Upper lobe of right lung (tissue), 1 donor: ENCODE results near the gene CDPF1. TPM values are rescaled to one million over a fixed set of nuclear protein-coding genes. Genes with fewer than 3 reads are reported as not detected.

ENCODE experiments used
- ATAC-seq: fragments of 200-7000 bp; cut with Tn5 transposase; one replicate; pipeline ENCODE4 v1.9.1; 2020; ENCODE audit warnings: mild to moderate bottlenecking, moderate library complexity
- DNase-seq: peaks from one replicate; pipeline ENCODE4 v3.0.0-alpha.2; 2020
- H3K27ac ChIP-seq: fragments of 200-600 bp; one replicate; pipeline ENCODE4 v1.8.0; 2022
- H3K27me3 ChIP-seq: fragments of 200-600 bp; one replicate; pipeline ENCODE4 v1.8.0; 2022; ENCODE audit warnings: mild to moderate bottlenecking
- H3K36me3 ChIP-seq: fragments of 200-600 bp; one replicate; pipeline ENCODE4 v1.8.0; 2022
- H3K4me1 ChIP-seq: fragments of 200-600 bp; one replicate; pipeline ENCODE4 v1.8.0; 2022
- H3K4me3 ChIP-seq: fragments of 200-600 bp; one replicate; pipeline ENCODE4 v1.8.0; 2022; ENCODE audit warnings: mild to moderate bottlenecking
- H3K9me3 ChIP-seq: fragments of 200-600 bp; one replicate; pipeline ENCODE4 v1.8.0; 2022
- CTCF ChIP-seq: fragments of 200-600 bp; IDR thresholded peaks from one replicate; pipeline ENCODE4 v1.8.0; 2022; ENCODE audit warnings: antibody characterized with exemption
- intact Hi-C: fragments of 100-400 bp; cut with DNase I; formaldehyde crosslinking; loops from one replicate; pipeline ENCODE4 v1.11.0; 2022
- total RNA-seq: library from RNA; stranded (reverse); fragmentation: NEBNext Ultra II Directional; extraction: Animal tissue kit (Norgen Biotek cat#: 25700); gene quantifications from one replicate; pipeline ENCODE4 v1.2.1, GENCODE V29; 2021
- donor health status: DM: no; HTN: yes; CAD: no; lungs with severe emphysema.

Gene CDPF1
- total RNA-seq, 1 donor from 2014 or later: 9.0 TPM

- H3K27me3 ChIP-seq: no peaks in the 10 kb centered on the region
- intact Hi-C loops: no loop called here
Observed at GRCh38 chr22:46239261-46240048, 10.6 kb downstream of the CDPF1 start.

GRCh38 chr22:46238541-46238940 lies 11.6 kb downstream of the CDPF1 start:
- H3K9me3 ChIP-seq: no peaks in the 10 kb centered on the region
- no peak overlapping the region for H3K27ac ChIP-seq
- ATAC-seq (no peak), DNase-seq (no peak)
- H3K4me3 ChIP-seq: no peak overlapping the region
- no peaks in the 10 kb centered on the region for H3K4me1 ChIP-seq
- no peak for TF ChIP-seq CTCF
- intact Hi-C loops: no loop called here
- peaks cover 34% of the 10 kb centered on the region for H3K36me3 ChIP-seq
- no peaks in the 10 kb centered on the region for H3K27me3 ChIP-seq

More at GRCh38 chr22:46239261-46240048, 10.6 kb downstream of the CDPF1 start:
- H3K36me3 ChIP-seq: peaks cover 34% of the 10 kb centered on the region
- TF ChIP-seq CTCF: no peak
- no peaks in the 10 kb centered on the region for H3K4me1 ChIP-seq
- DNase-seq (no peak), ATAC-seq (no peak)
- no peak overlapping the region for H3K4me3 ChIP-seq
- no peaks in the 10 kb centered on the region for H3K9me3 ChIP-seq
- no peak overlapping the region for H3K27ac ChIP-seq

GRCh38 chr22:46237453-46238124 lies 12.5 kb downstream of the CDPF1 start:
- DNase-seq: no peak

GRCh38 chr22:46234969-46235368 lies 15.1 kb downstream of the CDPF1 start:
- ATAC-seq (no peak), DNase-seq (no peak)
- intact Hi-C loops: no loop called here
- H3K4me3 ChIP-seq: no peak overlapping the region
- H3K9me3 ChIP-seq: no peaks in the 10 kb centered on the region
- H3K27me3 ChIP-seq: no peaks in the 10 kb centered on the region
- H3K4me1 ChIP-seq: no peaks in the 10 kb centered on the region
- H3K36me3 ChIP-seq: peaks cover 48% of the 10 kb centered on the region
- TF ChIP-seq CTCF: no peak
- no peak overlapping the region for H3K27ac ChIP-seq

More at GRCh38 chr22:46237453-46238124, 12.5 kb downstream of the CDPF1 start:
- Histone ChIP-seq H3K4me1 (no peaks in the 10 kb centered on the region), H3K9me3 (no peaks in the 10 kb centered on the region), H3K4me3 (no peak overlapping the region), H3K27ac (no peak overlapping the region), H3K27me3 (no peaks in the 10 kb centered on the region), H3K36me3 (peaks cover 36% of the 10 kb centered on the region)
- ATAC-seq: no peak
- TF ChIP-seq CTCF: no peak
- intact Hi-C loops: no loop called here

GRCh38 chr22:46233231-46233630 lies 16.9 kb downstream of the CDPF1 start:
- ATAC-seq (peak; percentile 73), DNase-seq (no peak)
- no peak overlapping the region for H3K27ac ChIP-seq
- no peaks in the 10 kb centered on the region for H3K9me3 ChIP-seq
- H3K4me3 ChIP-seq: no peak overlapping the region
- H3K4me1 ChIP-seq: no peaks in the 10 kb centered on the region
- TF ChIP-seq CTCF: no peak
- intact Hi-C loops: no loop called here
- no peaks in the 10 kb centered on the region for H3K27me3 ChIP-seq
- peaks cover 39% of the 10 kb centered on the region for H3K36me3 ChIP-seq
